ENCODE measurements around the gene FIBP.

- TF ChIP-seq POLR2A (IDR thresholded peaks at IDR 0.05), result no peak
- TF ChIP-seq, protein P1, sequence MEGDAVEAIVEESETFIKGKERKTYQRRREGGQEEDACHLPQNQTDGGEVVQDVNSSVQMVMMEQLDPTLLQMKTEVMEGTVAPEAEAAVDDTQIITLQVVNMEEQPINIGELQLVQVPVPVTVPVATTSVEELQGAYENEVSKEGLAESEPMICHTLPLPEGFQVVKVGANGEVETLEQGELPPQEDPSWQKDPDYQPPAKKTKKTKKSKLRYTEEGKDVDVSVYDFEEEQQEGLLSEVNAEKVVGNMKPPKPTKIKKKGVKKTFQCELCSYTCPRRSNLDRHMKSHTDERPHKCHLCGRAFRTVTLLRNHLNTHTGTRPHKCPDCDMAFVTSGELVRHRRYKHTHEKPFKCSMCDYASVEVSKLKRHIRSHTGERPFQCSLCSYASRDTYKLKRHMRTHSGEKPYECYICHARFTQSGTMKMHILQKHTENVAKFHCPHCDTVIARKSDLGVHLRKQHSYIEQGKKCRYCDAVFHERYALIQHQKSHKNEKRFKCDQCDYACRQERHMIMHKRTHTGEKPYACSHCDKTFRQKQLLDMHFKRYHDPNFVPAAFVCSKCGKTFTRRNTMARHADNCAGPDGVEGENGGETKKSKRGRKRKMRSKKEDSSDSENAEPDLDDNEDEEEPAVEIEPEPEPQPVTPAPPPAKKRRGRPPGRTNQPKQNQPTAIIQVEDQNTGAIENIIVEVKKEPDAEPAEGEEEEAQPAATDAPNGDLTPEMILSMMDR (IDR thresholded peaks at IDR 0.05), result no peak
These were observed 5.8 kb upstream of the FIBP start for GRCh38 chr11:65894034-65894591.
